ENCODE data around the gene RAB3C. TPM values are rescaled to one million over a fixed set of nuclear protein-coding genes. Genes with fewer than 3 reads are reported as not detected.

RAB3C gene
- total and polyA plus RNA-seq, 2 experiments from 2014 or later = 15.0 to 30.6 TPM

DNA sequence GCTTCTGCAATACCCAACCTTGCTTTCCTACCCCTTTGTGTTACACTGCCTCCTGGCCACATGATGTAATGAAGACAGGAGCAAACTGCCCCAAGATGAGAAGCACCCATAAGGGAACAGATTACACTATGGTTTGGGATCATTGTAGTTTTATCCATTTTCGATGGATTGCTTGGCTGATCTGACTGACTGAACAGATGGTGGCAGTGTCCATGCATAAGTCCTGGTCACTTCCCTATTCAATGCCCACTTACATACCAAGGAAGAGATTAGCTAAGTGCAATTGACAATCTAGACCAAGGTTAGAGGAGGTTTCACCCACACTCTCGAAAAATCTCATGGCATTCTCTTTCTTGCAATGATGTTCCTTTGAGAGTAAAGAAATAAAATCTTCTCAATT, 319.9 kb downstream of the RAB3C start (continued):
- no peak for TF ChIP-seq ZNF114 (CRISPR knock-in tag; IDR thresholded peaks at IDR 0.05)
- no peak for TF ChIP-seq EZH2phosphoT487 (IDR thresholded peaks at IDR 0.05; ENCODE audit: unreplicated experiment)
- TF ChIP-seq, protein P1, sequence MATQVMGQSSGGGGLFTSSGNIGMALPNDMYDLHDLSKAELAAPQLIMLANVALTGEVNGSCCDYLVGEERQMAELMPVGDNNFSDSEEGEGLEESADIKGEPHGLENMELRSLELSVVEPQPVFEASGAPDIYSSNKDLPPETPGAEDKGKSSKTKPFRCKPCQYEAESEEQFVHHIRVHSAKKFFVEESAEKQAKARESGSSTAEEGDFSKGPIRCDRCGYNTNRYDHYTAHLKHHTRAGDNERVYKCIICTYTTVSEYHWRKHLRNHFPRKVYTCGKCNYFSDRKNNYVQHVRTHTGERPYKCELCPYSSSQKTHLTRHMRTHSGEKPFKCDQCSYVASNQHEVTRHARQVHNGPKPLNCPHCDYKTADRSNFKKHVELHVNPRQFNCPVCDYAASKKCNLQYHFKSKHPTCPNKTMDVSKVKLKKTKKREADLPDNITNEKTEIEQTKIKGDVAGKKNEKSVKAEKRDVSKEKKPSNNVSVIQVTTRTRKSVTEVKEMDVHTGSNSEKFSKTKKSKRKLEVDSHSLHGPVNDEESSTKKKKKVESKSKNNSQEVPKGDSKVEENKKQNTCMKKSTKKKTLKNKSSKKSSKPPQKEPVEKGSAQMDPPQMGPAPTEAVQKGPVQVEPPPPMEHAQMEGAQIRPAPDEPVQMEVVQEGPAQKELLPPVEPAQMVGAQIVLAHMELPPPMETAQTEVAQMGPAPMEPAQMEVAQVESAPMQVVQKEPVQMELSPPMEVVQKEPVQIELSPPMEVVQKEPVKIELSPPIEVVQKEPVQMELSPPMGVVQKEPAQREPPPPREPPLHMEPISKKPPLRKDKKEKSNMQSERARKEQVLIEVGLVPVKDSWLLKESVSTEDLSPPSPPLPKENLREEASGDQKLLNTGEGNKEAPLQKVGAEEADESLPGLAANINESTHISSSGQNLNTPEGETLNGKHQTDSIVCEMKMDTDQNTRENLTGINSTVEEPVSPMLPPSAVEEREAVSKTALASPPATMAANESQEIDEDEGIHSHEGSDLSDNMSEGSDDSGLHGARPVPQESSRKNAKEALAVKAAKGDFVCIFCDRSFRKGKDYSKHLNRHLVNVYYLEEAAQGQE (IDR thresholded peaks at IDR 0.05; ENCODE audit: unreplicated experiment) = no peak
- no peak for TF ChIP-seq ETS1 (IDR thresholded peaks at IDR 0.05)
- TF ChIP-seq NANOG (IDR thresholded peaks at IDR 0.05; ENCODE audit: borderline replicate concordance) = no peak
- no peak for TF ChIP-seq POLR2AphosphoS5 (IDR thresholded peaks at IDR 0.05; ENCODE audit: low read depth)

DNA sequence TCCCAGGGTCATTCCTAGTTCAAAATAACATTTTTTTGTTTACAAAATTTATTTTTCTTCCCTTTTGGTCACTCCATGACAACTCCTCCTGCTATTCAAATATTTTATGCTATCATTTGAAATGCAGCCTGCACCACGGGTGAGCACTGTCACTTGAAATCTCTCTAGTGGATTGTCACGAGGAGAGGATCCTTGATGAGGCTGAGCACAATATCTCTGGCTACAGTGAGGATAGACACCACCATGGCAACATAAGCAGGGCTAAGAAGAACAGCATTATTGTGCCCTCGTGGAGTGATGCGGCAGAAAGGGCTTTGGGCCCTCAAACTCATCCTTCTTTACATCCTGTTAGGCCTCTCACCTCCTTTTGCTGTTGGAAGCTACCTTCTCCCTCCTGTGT, 321.9 kb downstream of the RAB3C start:
- Histone ChIP-seq H3K4me1 (ENCODE audit: insufficient read depth) (no peaks in the 10 kb centered on the region), H3K9me2 (ENCODE audit: insufficient read depth) (no peaks in the 10 kb centered on the region), H2AFZ (no peak overlapping the region), H3K36me3 (ENCODE audit: insufficient read depth) (no peaks in the 10 kb centered on the region), H3K79me2 (replicated peaks; ENCODE audit: insufficient read depth) (no peaks in the 10 kb centered on the region), H3K27ac (ENCODE audit: low read depth) (no peak overlapping the region), H3K4me2 (no peak overlapping the region), H3K27me3 (ENCODE audit: insufficient read depth) (no peaks in the 10 kb centered on the region), H3K4me3 (no peak overlapping the region), H3F3A (replicated peaks; ENCODE audit: low read depth) (no peaks in the 10 kb centered on the region), H4K20me1 (replicated peaks; ENCODE audit: insufficient read depth) (no peaks in the 10 kb centered on the region)
- H3K36me3 Mint-ChIP-seq (ENCODE audit: low read depth) = 0 out of 3 replicates have a peak, but pooled peaks cover 4% of the 10 kb centered on the region
- H3K27me3 Mint-ChIP-seq (ENCODE audit: insufficient read depth, low read depth, poor library complexity) = peaks cover 3% of the 10 kb centered on the region
- H3K4me1 Mint-ChIP-seq = no peaks in the 10 kb centered on the region
- ATAC-seq (no peak), DNase-seq (ENCODE audit: low spot score) (no peak)
- H3K4me3 Mint-ChIP-seq = no peak overlapping the region
- no peak overlapping the region for H3K27ac Mint-ChIP-seq
- peaks cover 3% of the 10 kb centered on the region; the same call in 1 of the 3 replicates for H3K9me3 Mint-ChIP-seq
- TF ChIP-seq EZH2phosphoT487 (IDR thresholded peaks at IDR 0.05; ENCODE audit: unreplicated experiment) (no peak), JUNB (IDR thresholded peaks at IDR 0.05; ENCODE audit: unreplicated experiment) (no peak), STAT1 (IDR thresholded peaks at IDR 0.05; ENCODE audit: unreplicated experiment) (no peak), EZH2 (IDR thresholded peaks at IDR 0.05; ENCODE audit: low read depth, unreplicated experiment) (no peak), ETS1 (IDR thresholded peaks at IDR 0.05) (no peak), CREB1 (CRISPR knock-in tag; IDR thresholded peaks at IDR 0.05; ENCODE audit: low read depth) (no peak), ZNF114 (CRISPR knock-in tag; IDR thresholded peaks at IDR 0.05) (no peak)
- TF ChIP-seq, protein P1 (IDR thresholded peaks at IDR 0.05; ENCODE audit: unreplicated experiment) = no peak
- TF ChIP-seq, protein P2, sequence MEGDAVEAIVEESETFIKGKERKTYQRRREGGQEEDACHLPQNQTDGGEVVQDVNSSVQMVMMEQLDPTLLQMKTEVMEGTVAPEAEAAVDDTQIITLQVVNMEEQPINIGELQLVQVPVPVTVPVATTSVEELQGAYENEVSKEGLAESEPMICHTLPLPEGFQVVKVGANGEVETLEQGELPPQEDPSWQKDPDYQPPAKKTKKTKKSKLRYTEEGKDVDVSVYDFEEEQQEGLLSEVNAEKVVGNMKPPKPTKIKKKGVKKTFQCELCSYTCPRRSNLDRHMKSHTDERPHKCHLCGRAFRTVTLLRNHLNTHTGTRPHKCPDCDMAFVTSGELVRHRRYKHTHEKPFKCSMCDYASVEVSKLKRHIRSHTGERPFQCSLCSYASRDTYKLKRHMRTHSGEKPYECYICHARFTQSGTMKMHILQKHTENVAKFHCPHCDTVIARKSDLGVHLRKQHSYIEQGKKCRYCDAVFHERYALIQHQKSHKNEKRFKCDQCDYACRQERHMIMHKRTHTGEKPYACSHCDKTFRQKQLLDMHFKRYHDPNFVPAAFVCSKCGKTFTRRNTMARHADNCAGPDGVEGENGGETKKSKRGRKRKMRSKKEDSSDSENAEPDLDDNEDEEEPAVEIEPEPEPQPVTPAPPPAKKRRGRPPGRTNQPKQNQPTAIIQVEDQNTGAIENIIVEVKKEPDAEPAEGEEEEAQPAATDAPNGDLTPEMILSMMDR (conservative IDR thresholded peaks at IDR 0.05; ENCODE audit: low read depth in 2 of 2) = no peak
